GM12801 (cell line): Measurements from ENCODE around the gene MRPS18A.

Source experiments
- CTCF ChIP-seq: IDR thresholded peaks from one replicate; pipeline ENCODE4 v1.5.1; 2011; ENCODE audit warnings: control low read depth; ENCODE audit not compliant: insufficient read length; ENCODE audit errors: extremely low read depth

The MRPS18A gene

GRCh38 chr6:43687437-43688347 lies at the start of gene MRPS18A:
TSS of gene MRPS18A (minus strand) at chr6:43687791. CDS start at chr6:43687779, 12 bp downstream.
- TF ChIP-seq CTCF = no peak

- TF ChIP-seq CTCF = no peak
Measured at GRCh38 chr6:43736844-43737243, 49.3 kb upstream of the MRPS18A start.

DNA sequence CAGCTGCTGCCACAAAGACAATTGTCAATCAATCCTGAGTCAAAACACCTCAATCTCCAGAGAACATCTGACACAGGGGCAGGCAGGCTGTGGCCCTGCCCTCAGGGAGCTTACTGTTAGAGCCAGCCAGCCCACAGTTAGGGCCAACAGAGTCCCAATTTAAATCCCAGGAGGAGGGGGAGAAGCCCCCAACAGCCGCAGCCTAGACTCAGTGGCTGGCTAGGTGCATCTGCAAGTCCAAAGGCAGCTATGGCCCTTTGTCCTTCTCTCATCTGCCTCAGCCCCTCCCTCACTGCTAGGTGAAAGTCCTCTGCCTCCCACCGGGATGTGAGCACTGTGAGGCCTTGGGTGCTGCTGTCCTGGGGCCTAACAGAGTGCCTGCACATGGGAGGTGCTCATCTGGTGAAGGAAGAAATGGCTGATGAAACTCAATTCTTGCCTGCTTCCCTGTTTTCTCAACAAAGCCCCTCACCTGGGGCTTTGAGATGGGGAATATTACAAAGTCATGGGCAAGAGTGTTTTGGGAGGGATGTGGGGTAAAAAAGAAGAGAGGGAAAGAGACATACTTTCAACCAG lies 48.7 kb upstream of the MRPS18A start:
- no peak for TF ChIP-seq CTCF

GRCh38 chr6:43735642-43736199 lies 48.1 kb upstream of the MRPS18A start:
- no peak for TF ChIP-seq CTCF

DNA sequence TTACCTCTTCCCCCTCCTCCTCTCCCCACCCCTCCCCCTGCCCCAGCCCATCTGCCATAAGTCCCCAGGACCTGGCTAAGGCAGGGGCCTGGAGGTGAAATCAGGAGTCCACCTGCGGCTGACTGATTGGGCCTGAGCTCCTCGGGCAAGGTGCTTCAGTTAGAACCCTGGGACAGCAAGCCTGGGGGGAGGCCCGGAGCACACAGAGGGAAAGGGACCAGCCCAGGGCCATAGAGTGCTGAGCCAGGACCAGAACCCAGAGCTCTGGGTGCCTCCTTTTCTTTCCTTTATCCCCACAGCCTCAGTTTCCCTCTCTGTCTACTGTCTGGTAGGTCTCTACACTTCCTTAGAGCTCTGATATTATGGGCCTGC lies 46.7 kb upstream of the MRPS18A start:
- no peak for TF ChIP-seq CTCF

- no peak for TF ChIP-seq CTCF
Measured at GRCh38 chr6:43733471-43734293, 46.1 kb upstream of the MRPS18A start.

- TF ChIP-seq CTCF = no peak
Measured at GRCh38 chr6:43730634-43731033, 43.0 kb upstream of the MRPS18A start.
